GM21529 (cell line): ENCODE measurements around the gene SERINC4.
A peak's percentile ranks its signal among the peaks of the same experiment; 100 is the strongest.

Experiments
- ATAC-seq: cut with Tn5 transposase; IDR thresholded peaks from one replicate; pipeline ENCODE4 v1.9.1; 2021; ENCODE audit not compliant: unreplicated experiment

Gene SERINC4

DNA sequence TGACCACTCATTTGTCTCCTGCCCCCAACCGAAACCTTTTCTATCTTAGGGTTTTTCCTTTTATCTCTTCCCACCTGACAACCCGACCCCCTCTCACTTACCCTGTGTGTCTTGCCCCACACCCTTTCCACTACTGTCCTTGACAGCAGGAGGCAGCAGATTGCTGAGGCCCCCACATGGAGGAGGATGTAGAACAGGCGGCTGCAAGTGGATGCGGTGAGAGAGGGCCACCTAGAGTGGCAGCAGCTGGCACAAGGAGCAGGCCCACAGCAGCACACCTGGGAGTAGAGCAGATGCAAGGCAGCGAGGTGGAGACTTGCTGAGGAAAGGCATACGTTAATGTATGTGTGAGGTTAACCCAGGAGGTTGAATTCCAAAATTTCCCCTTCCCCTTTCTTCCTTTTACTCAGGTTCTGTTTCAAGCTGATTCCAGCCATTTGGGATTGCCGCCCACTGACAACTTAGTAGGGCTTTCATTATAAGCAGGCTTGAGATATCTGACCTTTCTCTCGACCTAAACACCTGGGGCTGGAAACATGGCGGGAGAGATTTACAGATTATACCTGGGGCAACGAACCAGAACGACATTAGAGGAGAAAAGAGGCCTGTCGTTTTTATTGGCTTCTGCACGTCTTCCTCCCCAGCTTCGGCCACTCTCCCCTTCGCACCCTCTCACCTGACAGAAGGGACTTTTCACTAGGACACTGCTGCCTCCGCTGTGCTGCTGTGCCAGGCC, 643 bp downstream of the SERINC4 start:
- ATAC-seq = no peak

- no peak for ATAC-seq
Measured at GRCh38 chr15:43796566-43796965, 3.5 kb downstream of the SERINC4 start.

DNA sequence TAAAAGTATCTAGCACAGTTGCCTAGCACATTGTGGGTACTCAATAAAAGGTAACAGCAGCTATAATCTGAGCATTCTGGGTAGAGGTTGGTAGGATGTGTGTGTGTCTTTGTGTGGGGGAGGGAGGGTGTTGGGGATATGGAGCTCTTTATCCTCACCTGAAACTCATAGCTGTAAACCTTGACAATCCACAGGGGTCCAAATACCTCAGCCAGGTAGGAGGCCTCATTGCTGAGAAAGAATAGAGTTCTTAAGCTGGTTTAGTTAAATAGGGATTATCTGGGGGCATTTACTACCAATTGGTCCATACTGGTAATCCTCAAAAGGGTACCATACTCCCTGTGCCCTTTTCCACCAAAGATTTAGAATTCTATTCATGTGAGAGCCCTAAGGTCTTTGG, 4.0 kb downstream of the SERINC4 start:
- ATAC-seq = no peak

DNA sequence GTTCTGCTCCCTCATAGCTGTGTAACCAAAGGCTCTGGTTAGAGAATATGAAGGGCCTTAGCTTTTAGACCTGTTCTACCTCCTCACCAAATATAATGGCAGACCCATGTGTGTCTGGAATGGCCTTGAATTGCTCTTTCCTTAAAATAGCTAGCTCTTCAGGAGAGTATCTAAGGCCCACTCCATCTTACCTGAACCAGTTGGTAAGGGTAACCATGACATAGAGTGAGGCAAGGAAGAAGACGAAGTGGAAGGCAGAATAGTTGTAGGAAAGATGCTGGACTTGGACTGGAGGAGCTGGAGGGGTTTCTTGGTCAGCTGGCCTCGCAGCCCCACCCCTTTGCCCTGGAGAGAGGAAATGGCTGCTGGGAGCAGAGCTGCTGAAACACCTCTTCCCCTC, 4.8 kb downstream of the SERINC4 start:
- no peak for ATAC-seq

DNA sequence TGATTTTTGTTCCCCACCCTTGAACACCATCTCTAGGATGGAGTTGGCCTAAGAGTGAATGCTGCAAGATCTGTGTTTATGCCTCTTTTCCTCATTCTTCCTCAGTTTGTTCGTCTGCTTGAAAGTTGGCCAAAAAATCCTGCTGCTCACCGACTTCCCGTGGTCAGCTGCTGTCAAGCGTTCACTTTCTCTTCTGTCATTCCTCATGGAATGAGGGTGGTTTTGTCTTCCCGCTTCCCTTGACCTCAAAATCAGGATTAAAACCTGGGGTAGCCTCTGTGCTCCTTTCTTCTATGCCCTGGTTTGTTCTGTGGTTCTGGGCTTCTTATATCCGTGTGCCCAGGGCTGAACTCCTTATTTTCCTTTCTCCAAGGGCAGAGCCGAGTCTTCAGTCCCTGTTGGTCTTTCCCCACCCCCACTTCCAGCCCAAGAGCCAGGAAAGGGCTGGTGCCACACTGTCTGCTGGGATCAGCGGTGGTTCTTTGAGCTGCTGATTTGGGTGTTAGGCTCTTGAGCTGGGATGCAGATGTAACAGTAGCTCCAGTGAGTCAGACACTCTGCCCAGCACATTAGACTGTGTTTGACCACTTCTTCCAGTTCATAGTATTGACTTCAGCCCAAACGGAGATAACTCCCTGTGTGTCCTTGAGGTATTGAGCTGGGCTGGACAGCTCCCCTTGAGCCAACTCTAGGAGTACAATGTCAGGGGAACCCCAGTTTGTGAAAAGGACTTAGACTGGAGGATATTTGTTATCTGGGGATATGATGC, 5.6 kb downstream of the SERINC4 start:
- ATAC-seq = no peak

DNA sequence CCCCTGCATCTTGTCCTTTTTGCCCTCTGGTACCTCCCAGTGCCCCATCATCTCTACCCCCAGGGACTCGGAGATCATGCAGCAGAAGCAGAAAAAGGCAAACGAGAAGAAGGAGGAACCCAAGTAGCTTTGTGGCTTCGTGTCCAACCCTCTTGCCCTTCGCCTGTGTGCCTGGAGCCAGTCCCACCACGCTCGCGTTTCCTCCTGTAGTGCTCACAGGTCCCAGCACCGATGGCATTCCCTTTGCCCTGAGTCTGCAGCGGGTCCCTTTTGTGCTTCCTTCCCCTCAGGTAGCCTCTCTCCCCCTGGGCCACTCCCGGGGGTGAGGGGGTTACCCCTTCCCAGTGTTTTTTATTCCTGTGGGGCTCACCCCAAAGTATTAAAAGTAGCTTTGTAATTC, 6.4 kb downstream of the SERINC4 start:
- no peak for ATAC-seq

GRCh38 chr15:43792761-43793476, 7.1 kb downstream of the SERINC4 start:
- no peak for ATAC-seq

GRCh38 chr15:43791993-43792760, 7.8 kb downstream of the SERINC4 start, which contains the start of gene SERF2:
TSS of gene SERF2 (plus strand) at chr15:43792320. CDS start at chr15:43792377, 57 bp downstream.
- peak; percentile 84 for ATAC-seq

DNA sequence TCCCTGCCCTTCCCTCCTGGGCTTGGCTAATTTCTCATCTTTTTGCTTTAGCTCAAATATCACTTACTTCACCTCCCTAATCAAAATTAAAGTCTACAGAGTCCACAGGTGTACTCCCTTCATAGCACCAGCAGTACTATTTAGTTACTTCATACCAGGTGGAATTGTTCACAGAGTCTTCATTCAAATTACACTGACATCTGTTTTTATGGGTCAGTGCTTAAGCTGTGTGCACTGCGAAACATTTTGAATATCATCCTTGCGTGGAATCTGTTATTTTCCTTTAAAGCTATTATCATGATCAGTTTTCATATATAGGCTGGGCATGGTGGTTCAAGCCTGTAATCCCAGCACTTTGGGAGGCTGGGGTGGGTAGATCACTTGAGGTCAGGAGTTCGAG, 10.6 kb downstream of the SERINC4 start:
- no peak for ATAC-seq

GRCh38 chr15:43779016-43779415, 21.0 kb downstream of the SERINC4 start:
- ATAC-seq = no peak

DNA sequence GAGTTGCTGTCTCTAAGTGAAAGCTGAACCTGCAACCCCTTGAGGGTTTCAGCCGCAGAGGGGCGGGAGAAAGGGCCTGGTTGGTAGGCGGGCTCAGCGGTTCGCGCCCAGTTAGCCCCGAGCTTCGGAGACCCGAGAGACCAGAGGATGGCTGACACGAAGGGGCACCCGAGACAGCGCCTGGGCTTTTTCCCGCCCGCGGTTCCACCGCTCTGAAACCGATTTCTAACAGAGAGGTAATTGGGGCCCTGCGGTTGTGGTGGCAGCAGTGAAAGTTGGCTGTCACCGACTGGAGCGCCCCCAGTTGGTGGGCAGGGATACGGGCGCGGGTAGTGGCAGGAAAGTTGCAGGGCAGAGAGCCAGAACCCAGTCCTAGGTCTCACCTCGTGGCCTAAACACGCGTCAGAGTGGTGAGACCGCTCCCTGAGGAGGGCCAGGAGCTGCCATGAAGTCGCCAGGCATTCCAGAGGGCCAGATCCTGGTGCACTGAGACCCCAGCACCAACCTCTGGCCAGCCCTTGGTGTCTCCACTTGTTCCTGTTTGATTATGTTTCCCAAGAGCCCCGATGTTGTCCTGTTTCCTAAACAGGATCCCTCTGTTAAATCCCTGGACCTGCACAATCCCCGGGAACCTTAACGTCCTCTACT, 22.6 kb downstream of the SERINC4 start:
- peak; percentile 54 for ATAC-seq

- ATAC-seq = peak; percentile 32
Measured at GRCh38 chr15:43776718-43777266, 23.2 kb downstream of the SERINC4 start, which contains the start of gene ELL3. TSS of gene ELL3 (minus strand) at chr15:43776966. CDS start at chr15:43776901, 65 bp downstream.

DNA sequence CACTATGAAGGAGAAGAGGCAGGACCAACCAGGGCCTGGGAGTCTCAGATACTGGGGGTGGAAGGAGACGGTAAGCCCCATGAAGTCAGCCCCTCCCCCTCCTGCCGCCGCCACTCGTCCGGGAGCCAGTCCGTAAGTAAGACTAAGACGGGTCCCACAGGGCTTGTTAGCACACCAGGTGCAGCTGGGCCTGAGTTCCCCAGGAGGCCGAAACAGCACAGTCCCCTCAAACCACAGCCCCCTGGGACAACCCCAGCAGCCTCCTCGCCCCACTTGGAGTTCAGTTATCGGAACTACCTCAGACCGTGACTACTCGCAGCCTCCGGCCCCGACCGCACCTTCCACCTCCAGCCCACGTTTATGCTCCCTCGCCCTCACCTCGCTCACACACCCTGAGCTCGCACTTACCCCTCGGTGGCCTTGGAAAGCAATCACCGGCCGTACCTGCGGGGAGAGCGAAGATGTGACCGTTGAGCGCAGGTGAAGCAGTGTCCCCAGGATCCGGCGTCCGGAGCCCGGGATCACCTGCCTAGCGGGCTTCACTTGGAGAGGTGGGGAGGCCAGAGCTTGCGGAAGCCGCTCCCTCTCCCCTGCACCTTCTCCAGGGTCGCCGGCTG, 23.8 kb downstream of the SERINC4 start:
- peak; percentile 68 for ATAC-seq

- no peak for ATAC-seq
Measured at GRCh38 chr15:43775411-43775965, 24.5 kb downstream of the SERINC4 start.

GRCh38 chr15:43774062-43774461, 26.0 kb downstream of the SERINC4 start:
- no peak for ATAC-seq

GRCh38 chr15:43772624-43773023, 27.4 kb downstream of the SERINC4 start:
- ATAC-seq = no peak

DNA sequence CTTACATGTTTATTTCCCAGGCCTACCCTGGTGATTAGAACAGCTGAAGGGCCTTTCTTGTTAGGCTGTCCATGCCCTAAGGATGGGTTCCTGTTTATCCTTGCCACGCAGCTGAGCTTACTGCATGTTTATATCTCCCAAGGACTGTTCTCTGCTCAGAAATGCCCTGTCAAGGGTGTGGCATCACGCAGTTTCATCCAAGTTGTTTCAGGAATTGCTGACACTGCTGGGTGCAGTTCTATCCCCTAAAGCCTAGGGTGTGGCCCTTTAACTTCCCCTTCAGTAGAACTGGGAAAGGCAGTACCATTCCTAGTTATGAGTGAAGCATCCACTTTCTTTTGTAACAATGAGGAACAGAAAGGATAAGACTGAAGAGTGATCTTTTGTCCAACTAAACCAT, 28.2 kb downstream of the SERINC4 start:
- no peak for ATAC-seq

GRCh38 chr15:43769584-43770228, 30.3 kb downstream of the SERINC4 start:
- ATAC-seq = no peak
